SK-N-SH (cell line): Measurements from ENCODE around the gene PTPRS. TPM values are rescaled to one million over a fixed set of nuclear protein-coding genes. Genes with fewer than 3 reads are reported as not detected.

ENCODE experiments used
- CTCF ChIA-PET: fragments of 300-600, 350-600 bp; formaldehyde crosslinking; extraction: SDS; loops from one replicate; lab custom pipeline; 2021; lab: Yijun Ruan, JAX
- POLR2A ChIA-PET: fragments of 350-600 bp; sonication (Branson Sonifier 250); formaldehyde crosslinking; extraction: SDS; loops from one replicate; lab custom pipeline; 2020; ENCODE audit warnings: antibody characterized with exemption, inconsistent platforms; lab: Yijun Ruan, JAX
- DNase-seq: peaks from one replicate; pipeline ENCODE4 v3.0.0; 2012
- H2AFZ ChIP-seq: fragments of 200-600 bp; sonication (generic); 2 replicates; pipeline ENCODE4 v1.8.1; 2016; ENCODE audit warnings: antibody characterized with exemption, mild to moderate bottlenecking, low read depth
- H3F3A ChIP-seq: fragments of 200-600 bp; sonication (generic); replicated peaks from 2 replicates; pipeline ENCODE3; 2016; ENCODE audit warnings: antibody characterized with exemption, mild to moderate bottlenecking; ENCODE audit not compliant: insufficient read depth
- H3K27ac ChIP-seq, 2 experiments: fragments of 200-500 bp in 1 of 2; fragments of 200-600 bp in 1 of 2; sonication (Bioruptor generic) in 1 of 2; sonication (generic), shearing (Covaris generic) in 1 of 2; 2 replicates each; pipeline versions ENCODE4 v1.5.1 to v1.6.1; 2014 to 2016; ENCODE audit warnings: low read depth in 2 of 2, inconsistent platforms in 1 of 2, low read length in 1 of 2, mild to moderate bottlenecking in 1 of 2, mixed read lengths in 1 of 2
- H3K27me3 ChIP-seq: fragments of 200-600 bp; sonication (generic), shearing (Covaris generic); 2 replicates; pipeline ENCODE4 v1.6.1; 2016; ENCODE audit warnings: mixed run types; ENCODE audit not compliant: insufficient read depth
- H3K36me3 ChIP-seq, 2 experiments: fragments of 200-500 bp in 1 of 2; fragments of 200-600 bp in 1 of 2; sonication (Bioruptor generic) in 1 of 2; sonication (generic) in 1 of 2; replicated peaks in 1 of 2; 2 replicates each; pipeline versions ENCODE3 to v1.5.1; 2014 to 2016; ENCODE audit warnings: low read length in 1 of 2, mild to moderate bottlenecking in 1 of 2; ENCODE audit not compliant: insufficient read depth in 2 of 2, control insufficient read depth in 1 of 2
- H3K4me1 ChIP-seq, 2 experiments: fragments of 200-500 bp in 1 of 2; fragments of 200-600 bp in 1 of 2; sonication (Bioruptor generic) in 1 of 2; sonication (generic), shearing (Covaris generic) in 1 of 2; 2 replicates each; pipeline versions ENCODE4 v1.5.1 to v1.6.1; 2014 to 2016; ENCODE audit warnings: low read depth in 1 of 2, low read length in 1 of 2, mixed run types in 1 of 2; ENCODE audit not compliant: insufficient read depth in 2 of 2, control insufficient read depth in 1 of 2
- H3K4me2 ChIP-seq: fragments of 200-600 bp; sonication (generic), shearing (Covaris generic); 2 replicates; pipeline ENCODE4 v1.6.1; 2017; ENCODE audit warnings: mixed run types
- H3K4me3 ChIP-seq, 2 experiments: fragments of 200-500 bp in 1 of 2; fragments of 200-600 bp in 1 of 2; sonication (Bioruptor generic) in 1 of 2; sonication (generic), shearing (Covaris generic) in 1 of 2; 2 replicates each; pipeline versions ENCODE4 v1.5.1 to v1.8.1; 2014 to 2016; ENCODE audit warnings: low read depth in 2 of 2, inconsistent platforms in 1 of 2, low read length in 1 of 2, mild to moderate bottlenecking in 1 of 2, mixed read lengths in 1 of 2, moderate library complexity in 1 of 2
- H3K79me2 ChIP-seq: fragments of 200-600 bp; sonication (generic); 2 replicates; pipeline ENCODE4 v1.8.1; 2017; ENCODE audit warnings: mild to moderate bottlenecking; ENCODE audit not compliant: insufficient read depth
- H3K9ac ChIP-seq: fragments of 200-600 bp; sonication (generic); 2 replicates; pipeline ENCODE4 v1.6.1; 2017; ENCODE audit warnings: mixed run types
- H3K9me2 ChIP-seq: fragments of 200-600 bp; sonication (generic); 2 replicates; pipeline ENCODE4 v1.6.1; 2017; ENCODE audit warnings: mixed run types
- H3K9me3 ChIP-seq: fragments of 200-600 bp; sonication (generic); 2 replicates; pipeline ENCODE4 v1.6.1; 2017; ENCODE audit warnings: mixed run types, mild to moderate bottlenecking, moderate library complexity
- H4K20me1 ChIP-seq: fragments of 200-600 bp; sonication (generic); 2 replicates; pipeline ENCODE4 v1.6.1; 2017; ENCODE audit warnings: mild to moderate bottlenecking, mixed run types; ENCODE audit not compliant: insufficient read depth
- CTCF ChIP-seq: fragments of 200-600 bp; sonication (generic); IDR thresholded peaks from 2 replicates; pipeline ENCODE4 v1.6.1; 2017; ENCODE audit warnings: antibody characterized with exemption, mild to moderate bottlenecking, moderate library complexity
- ELF1 ChIP-seq: IDR thresholded peaks from 2 replicates; pipeline ENCODE4 v1.4.0; 2012
- EP300 ChIP-seq, 2 experiments: IDR thresholded peaks; 2 replicates each; pipeline versions ENCODE4 v1.4.0 to v1.6.1; 2012; ENCODE audit warnings: borderline replicate concordance in 1 of 2, low read depth in 1 of 2, low read length in 1 of 2
- EZH2phosphoT487 ChIP-seq: fragments of 200-600 bp; sonication (generic); IDR thresholded peaks from 2 replicates; pipeline ENCODE4 v1.6.1; 2017; ENCODE audit warnings: low read depth, mixed run types, mild to moderate bottlenecking, antibody characterized with exemption, moderate library complexity, borderline replicate concordance
- FOXM1 ChIP-seq: IDR thresholded peaks from 2 replicates; pipeline ENCODE4 v1.4.0; 2012; ENCODE audit warnings: low read depth, mild to moderate bottlenecking
- MEF2A ChIP-seq: IDR thresholded peaks from 2 replicates; pipeline ENCODE4 v1.4.0; 2012; ENCODE audit warnings: low read depth, borderline replicate concordance
- MXI1 ChIP-seq: IDR thresholded peaks from 2 replicates; pipeline ENCODE4 v1.6.1; 2012; ENCODE audit warnings: mild to moderate bottlenecking, low read depth, low read length, improper control_type of control experiment
- PBX3 ChIP-seq: IDR thresholded peaks from 2 replicates; pipeline ENCODE4; 2012
- POLR2AphosphoS5 ChIP-seq: IDR thresholded peaks from 2 replicates; pipeline ENCODE4 v1.6.1; 2012; ENCODE audit warnings: low read depth, low read length
- REST ChIP-seq: IDR thresholded peaks from 2 replicates; pipeline ENCODE4 v1.6.1; 2012; ENCODE audit warnings: mild to moderate bottlenecking, low read depth, low read length, moderate library complexity
- RXRA ChIP-seq: IDR thresholded peaks from 2 replicates; pipeline ENCODE4 v1.4.0; 2012; ENCODE audit warnings: low read depth, mild to moderate bottlenecking, borderline replicate concordance
- SIN3A ChIP-seq: IDR thresholded peaks from 2 replicates; pipeline ENCODE4 v1.6.1; 2012; ENCODE audit warnings: low read depth, mild to moderate bottlenecking, low read length, moderate library complexity, borderline replicate concordance
- TAF1 ChIP-seq: IDR thresholded peaks from 2 replicates; pipeline ENCODE4 v1.6.1; 2012; ENCODE audit warnings: low read depth, mild to moderate bottlenecking, low read length, moderate library complexity, borderline replicate concordance
- TCF12 ChIP-seq: IDR thresholded peaks from 2 replicates; pipeline ENCODE4 v1.4.0; 2012
- WGBS: methylation state at CpG from one replicate; pipeline ENCODE4 v1.1.6; 2017; ENCODE audit warnings: low lambda C conversion rate; 5-methylcytosine and 5-hydroxymethylcytosine counted together
- polyA plus RNA-seq, 3 experiments: library from polyadenylated mRNA; depleted of rRNA; stranded (reverse); fragments of >200 nt; gene quantifications; 2 replicates each; pipeline ENCODE4 v1.2.3, GENCODE V29; 2012

Gene PTPRS
- polyA plus RNA-seq, 1 of the 3 experiments (the other 2 are of a cell fraction): 91.0 TPM

- Histone ChIP-seq H3K4me3 (no peak overlapping the region), H3K4me2 (no peak overlapping the region), H4K20me1 (0 out of 2 replicates have a peak, but pooled peaks cover 3% of the 10 kb centered on the region), H3K9me2 (no peaks in the 10 kb centered on the region), H3K4me1 (peaks cover 6 to 13% of the 10 kb centered on the region in 2 experiments; a peak in 2 of 4 replicates), H3K9ac (no peak overlapping the region), H3K79me2 (peaks cover 8% of the 10 kb centered on the region; the same call in 1 of the 2 replicates), H3K27me3 (no peaks in the 10 kb centered on the region), H3K36me3 (no peaks in the 10 kb centered on the region), H3K27ac (no peak overlapping the region), H3F3A (no peaks in the 10 kb centered on the region), H2AFZ (no peak overlapping the region), H3K9me3 (no peaks in the 10 kb centered on the region; the same call in 1 of the 2 replicates)
- TF ChIP-seq CTCF: no peak
- TF ChIP-seq EZH2phosphoT487: no peak
- no peak for TF ChIP-seq RXRA
- ChIA-PET CTCF (no interaction called here), POLR2A (interaction anchor here (1.0 kb wide), 1 partner anchor 93 kb away, joined by 3 read pairs; no protein-coding TSS in a partner anchor)
- no peak for DNase-seq
- WGBS: 79% methylated on average over 9 of the region's 9 CpGs
Measured at GRCh38 chr19:5343848-5344247, 3.2 kb upstream of the PTPRS start.

- H3K4me1 ChIP-seq: peaks cover 8 to 13% of the 10 kb centered on the region in 2 experiments; a peak in 2 of 4 replicates
- H3K4me3 ChIP-seq: no peak overlapping the region
- H3K9ac ChIP-seq: no peak overlapping the region
- WGBS: 57% methylated on average over 12 of the region's 12 CpGs
- H3F3A ChIP-seq: no peaks in the 10 kb centered on the region
- H4K20me1 ChIP-seq: 0 out of 2 replicates have a peak, but pooled peaks cover 8% of the 10 kb centered on the region
- H3K27me3 ChIP-seq: no peaks in the 10 kb centered on the region
- no peaks in the 10 kb centered on the region; the same call in 1 of the 2 replicates for H3K9me3 ChIP-seq
- H3K79me2 ChIP-seq: peaks cover 8% of the 10 kb centered on the region; the same call in 1 of the 2 replicates
- no peak for DNase-seq
- no peaks in the 10 kb centered on the region for H3K36me3 ChIP-seq
- POLR2A ChIA-PET: no interaction called here
- no peak for TF ChIP-seq TCF12
- no peak for TF ChIP-seq PBX3
- no peak for TF ChIP-seq TAF1
- no peak for TF ChIP-seq EP300 (IDR thresholded peaks at IDR 0.05; ENCODE audit: borderline replicate concordance in 1 of 2, low read depth in 1 of 2, low read length in 1 of 2)
- TF ChIP-seq MEF2A: no peak
- no peak for TF ChIP-seq FOXM1
- TF ChIP-seq SIN3A: no peak
- no peak for TF ChIP-seq MXI1
- TF ChIP-seq ELF1: no peak
- TF ChIP-seq REST: no peak
- TF ChIP-seq POLR2AphosphoS5: no peak
- TF ChIP-seq, all 33 proteins: peak for 0
- Histone ChIP-seq H3K4me2 (no peak overlapping the region), H2AFZ (no peak overlapping the region), H3K27ac (no peak overlapping the region), H3K9me2 (no peaks in the 10 kb centered on the region)
- CTCF ChIA-PET: interaction anchor here (0.7 kb wide), 1 partner anchor 49 kb away, joined by 3 read pairs; no protein-coding TSS in a partner anchor
Measured at GRCh38 chr19:5342573-5343201, 2.1 kb upstream of the PTPRS start.
